ENCODE measurements around the gene GID8.

GID8 gene

GRCh38 chr20:62972845-62973745, 35.1 kb downstream of the GID8 start:
- Histone ChIP-seq H4K20me1 (0 out of 2 replicates have a peak, but pooled peaks cover 10% of the 10 kb centered on the region), H3K9ac (no peak overlapping the region), H3K27me3 (peaks cover 20% of the 10 kb centered on the region), H3K4me3 (peak overlapping the region; percentile 32; the same call in 1 of the 2 replicates), H3K9me3 (no peaks in the 10 kb centered on the region), H3K27ac (no peak overlapping the region), H3K36me3 (peaks cover 3% of the 10 kb centered on the region), H3K4me2 (peak overlapping the region; percentile 97), H3K4me1 (peaks cover 74% of the 10 kb centered on the region)
- no peak for TF ChIP-seq Cebpa-rat (IDR thresholded peaks at IDR 0.05)

GRCh38 chr20:62975251-62975760, 37.4 kb downstream of the GID8 start:
- Histone ChIP-seq H3K9me3 (no peaks in the 10 kb centered on the region), H3K36me3 (no peaks in the 10 kb centered on the region), H3K27ac (no peak overlapping the region), H3K27me3 (peaks cover 26% of the 10 kb centered on the region), H3K4me3 (no peak overlapping the region), H3K4me2 (peak overlapping the region; percentile 97), H4K20me1 (no peaks in the 10 kb centered on the region), H3K4me1 (peaks cover 91% of the 10 kb centered on the region), H3K9ac (no peak overlapping the region)
- no peak for TF ChIP-seq Cebpa-rat (IDR thresholded peaks at IDR 0.05)

GRCh38 chr20:62975812-62976508, 38.0 kb downstream of the GID8 start:
- H3K4me1 ChIP-seq, result peaks cover 91% of the 10 kb centered on the region

GRCh38 chr20:62976886-62977285, 38.9 kb downstream of the GID8 start:
- Histone ChIP-seq H3K9me3 (no peaks in the 10 kb centered on the region), H3K4me2 (peak overlapping the region; percentile 97), H3K27me3 (peaks cover 27% of the 10 kb centered on the region), H3K4me1 (peaks cover 95% of the 10 kb centered on the region), H3K27ac (peak overlapping the region; percentile 54), H3K9ac (peak overlapping the region; percentile 0; the same call in 1 of the 2 replicates), H3K36me3 (no peaks in the 10 kb centered on the region), H3K4me3 (peak overlapping the region; percentile 45; the same call in 1 of the 2 replicates), H4K20me1 (no peaks in the 10 kb centered on the region)
- TF ChIP-seq Cebpa-rat (IDR thresholded peaks at IDR 0.05), result no peak

More at GRCh38 chr20:62975812-62976508, 38.0 kb downstream of the GID8 start:
- Histone ChIP-seq H3K4me2 (peak overlapping the region; percentile 97), H3K27ac (no peak overlapping the region), H4K20me1 (no peaks in the 10 kb centered on the region), H3K27me3 (peaks cover 27% of the 10 kb centered on the region), H3K4me3 (no peak overlapping the region), H3K9ac (no peak overlapping the region), H3K9me3 (no peaks in the 10 kb centered on the region), H3K36me3 (no peaks in the 10 kb centered on the region)
- no peak for TF ChIP-seq Cebpa-rat (IDR thresholded peaks at IDR 0.05)

GRCh38 chr20:62977613-62978560, 39.9 kb downstream of the GID8 start:
- peak overlapping the region; percentile 45; the same call in 1 of the 2 replicates for H3K4me3 ChIP-seq
- no peaks in the 10 kb centered on the region for H4K20me1 ChIP-seq
- H3K9me3 ChIP-seq, result no peaks in the 10 kb centered on the region

GRCh38 chr20:62978561-62978943, 40.6 kb downstream of the GID8 start:
- H3K4me2 ChIP-seq, result peak overlapping the region; percentile 97
- no peaks in the 10 kb centered on the region for H3K9me3 ChIP-seq
- peak overlapping the region; percentile 45; the same call in 1 of the 2 replicates for H3K4me3 ChIP-seq
- no peaks in the 10 kb centered on the region for H4K20me1 ChIP-seq
- H3K36me3 ChIP-seq, result no peaks in the 10 kb centered on the region
- peaks cover 96% of the 10 kb centered on the region for H3K4me1 ChIP-seq
- no peak for TF ChIP-seq Cebpa-rat (IDR thresholded peaks at IDR 0.05)
- H3K27me3 ChIP-seq, result peaks cover 16% of the 10 kb centered on the region
- peak overlapping the region; percentile 67 for H3K27ac ChIP-seq
- H3K9ac ChIP-seq, result peak overlapping the region; percentile 62

More at GRCh38 chr20:62977613-62978560, 39.9 kb downstream of the GID8 start:
- H3K27ac ChIP-seq, result peak overlapping the region; percentile 67
- H3K27me3 ChIP-seq, result peaks cover 23% of the 10 kb centered on the region
- no peak for TF ChIP-seq Cebpa-rat (IDR thresholded peaks at IDR 0.05)
- peak overlapping the region; percentile 97 for H3K4me2 ChIP-seq
- peaks cover 96% of the 10 kb centered on the region for H3K4me1 ChIP-seq
- H3K9ac ChIP-seq, result peak overlapping the region; percentile 62
- H3K36me3 ChIP-seq, result no peaks in the 10 kb centered on the region

GRCh38 chr20:62979310-62979709, 41.4 kb downstream of the GID8 start:
- H3K36me3 ChIP-seq, result no peaks in the 10 kb centered on the region
- peaks cover 9% of the 10 kb centered on the region; the same call in 1 of the 2 replicates for H3K27me3 ChIP-seq
- TF ChIP-seq Cebpa-rat (IDR thresholded peaks at IDR 0.05), result no peak

GRCh38 chr20:62979876-62980373, 42.0 kb downstream of the GID8 start:
- Histone ChIP-seq H3K27ac (no peak overlapping the region), H3K4me2 (peak overlapping the region; percentile 97), H3K9ac (no peak overlapping the region; the same call in 1 of the 2 replicates), H3K9me3 (no peaks in the 10 kb centered on the region), H3K36me3 (no peaks in the 10 kb centered on the region), H4K20me1 (no peaks in the 10 kb centered on the region), H3K4me3 (no peak overlapping the region; the same call in 1 of the 2 replicates), H3K4me1 (peaks cover 98% of the 10 kb centered on the region), H3K27me3 (peaks cover 8% of the 10 kb centered on the region; the same call in 1 of the 2 replicates)
- no peak for TF ChIP-seq Cebpa-rat (IDR thresholded peaks at IDR 0.05)

More at GRCh38 chr20:62979310-62979709, 41.4 kb downstream of the GID8 start:
- Histone ChIP-seq H3K4me2 (peak overlapping the region; percentile 97), H4K20me1 (no peaks in the 10 kb centered on the region), H3K9me3 (no peaks in the 10 kb centered on the region), H3K4me3 (no peak overlapping the region), H3K27ac (peak overlapping the region; percentile 67; the same call in 1 of the 2 replicates), H3K9ac (peak overlapping the region; percentile 62; the same call in 1 of the 2 replicates), H3K4me1 (peaks cover 98% of the 10 kb centered on the region)

Data from BLaER1 (cell line).